OCI-LY7 (cell line): ENCODE data around the gene ID3.

ENCODE experiments used
- CTCF ChIP-seq: fragments of 200-600 bp; sonication (generic); conservative IDR thresholded peaks from 2 replicates; pipeline ENCODE4 v1.5.1; 2014; ENCODE audit warnings: mild to moderate bottlenecking, antibody characterized with exemption, low read length, moderate library complexity, mixed read lengths
- EZH2phosphoT487 ChIP-seq: fragments of 200-600 bp; sonication (generic); IDR thresholded peaks from 2 replicates; pipeline ENCODE4 v1.6.1; 2018; ENCODE audit warnings: low read depth, borderline replicate concordance, mild to moderate bottlenecking, mixed run types, antibody characterized with exemption, low read length, moderate library complexity, mixed read lengths

GRCh38 chr1:23517581-23517980, 41.7 kb downstream of the ID3 start:
- no peak for TF ChIP-seq CTCF
- TF ChIP-seq EZH2phosphoT487: no peak
